PC-9 (cell line): ENCODE results near the gene DXO.

ENCODE experiments used
- CTCF ChIP-seq: fragments of 200-600 bp; sonication (generic); conservative IDR thresholded peaks from 2 replicates; pipeline ENCODE4 v1.6.1; 2017; ENCODE audit warnings: mixed run types, antibody characterized with exemption, mild to moderate bottlenecking, moderate library complexity
- EZH2 ChIP-seq: fragments of 200-600 bp; sonication (generic); IDR thresholded peaks from 2 replicates; pipeline ENCODE4 v1.8.0; 2017; ENCODE audit warnings: antibody characterized with exemption, low read depth

GRCh38 chr6:31977816-31978431 is 6.0 kb upstream of the DXO start:
- TF ChIP-seq CTCF, result no peak
- TF ChIP-seq EZH2, result no peak
